H1 (cell line): ENCODE data around the gene GCK. TPM values are rescaled to one million over a fixed set of nuclear protein-coding genes. Genes with fewer than 3 reads are reported as not detected.

Experiments
- CTCF ChIP-seq, 3 experiments: IDR thresholded peaks; 1 replicate in 2 of 3; 2 replicates in 1 of 3; pipeline versions ENCODE4 v1.5.1 to v1.6.1; 2011; ENCODE audit warnings: low read length in 3 of 3, mild to moderate bottlenecking in 3 of 3, inconsistent platforms in 2 of 3, low read depth in 1 of 3, moderate library complexity in 1 of 3; ENCODE audit not compliant: insufficient read depth in 1 of 3; ENCODE audit errors: control extremely low read depth in 1 of 3
- JUN ChIP-seq: IDR thresholded peaks from 2 replicates; pipeline ENCODE4 v1.6.1; 2011; ENCODE audit warnings: low read depth, mild to moderate bottlenecking, improper control_type of control experiment, low read length
- NRF1 ChIP-seq: IDR thresholded peaks from 2 replicates; pipeline ENCODE4 v1.6.1; 2011; ENCODE audit warnings: mild to moderate bottlenecking, low read depth, low read length, improper control_type of control experiment
- PHF8 ChIP-seq: fragments of 200-600 bp; sonication (generic); conservative IDR thresholded peaks from 2 replicates; pipeline ENCODE4 v1.7.1; 2012; ENCODE audit warnings: low read depth, mild to moderate bottlenecking, inconsistent platforms, low read length, moderate library complexity
- SRF ChIP-seq: IDR thresholded peaks from 2 replicates; pipeline ENCODE4 v1.6.1; 2011; ENCODE audit warnings: mild to moderate bottlenecking, low read depth, low read length, moderate library complexity
- polyA plus RNA-seq, 7 experiments: library from polyadenylated mRNA; depleted of rRNA in 3 of 7; stranded (reverse) in 5 of 7; unstranded in 2 of 7; fragments of >200 nt in 5 of 7; fragments of 200-250 nt in 2 of 7; gene quantifications; 1 replicate in 5 of 7; 2 replicates in 1 of 7; 4 replicates in 1 of 7; pipeline versions ENCODE4 v1.2.1 to v1.2.3, GENCODE V29; 2011 to 2013; ENCODE audit warnings: missing spikeins in 2 of 7, mixed read lengths in 2 of 7
- total RNA-seq: library from RNA; stranded (reverse); fragmentation: NEBNext Ultra II Directional; extraction: Animal tissue kit (Norgen Biotek cat#: 25700); gene quantifications from 2 replicates; pipeline ENCODE4 v1.2.1, GENCODE V29; 2021

The GCK gene
- total and polyA plus RNA-seq, 2 of the 8 experiments (the other 6 are each of a cell fraction or from before 2014, with no cell fraction given): 2.4 to 4.9 TPM

- no peak for TF ChIP-seq CTCF (IDR thresholded peaks at IDR 0.05; ENCODE audit: control extremely low read depth in 1 of 3, insufficient read depth in 1 of 3, low read depth in 1 of 3, low read length in 3 of 3)
- TF ChIP-seq SRF: no peak
- TF ChIP-seq NRF1: no peak
- TF ChIP-seq PHF8: no peak
- TF ChIP-seq JUN: no peak
Measured at GRCh38 chr7:44217223-44217714, 28.0 kb upstream of the GCK start (continued).
